Coronary artery (tissue), 2 donors: Measurements from ENCODE around the gene LMAN1.

Source experiments
- DNase-seq: peaks from one replicate; pipeline ENCODE4 v3.0.0-alpha.2; 2017; ENCODE audit warnings: low spot score
- H3K27ac ChIP-seq, 2 donors: fragments of 200-600 bp; sonication (generic); one replicate each; pipeline ENCODE4 v1.5.1; 2016 to 2019
- H3K4me3 ChIP-seq: fragments of 200-600 bp; sonication (generic); 2 replicates; pipeline ENCODE4 v1.5.1; 2016; ENCODE audit warnings: mild to moderate bottlenecking, moderate library complexity
- TF ChIP-seq, protein P1 (sequence below): fragments of 200-600 bp; sonication (generic); IDR thresholded peaks from one replicate; pipeline ENCODE4 v1.5.1; 2019; ENCODE audit warnings: antibody characterized with exemption

Gene LMAN1

DNA sequence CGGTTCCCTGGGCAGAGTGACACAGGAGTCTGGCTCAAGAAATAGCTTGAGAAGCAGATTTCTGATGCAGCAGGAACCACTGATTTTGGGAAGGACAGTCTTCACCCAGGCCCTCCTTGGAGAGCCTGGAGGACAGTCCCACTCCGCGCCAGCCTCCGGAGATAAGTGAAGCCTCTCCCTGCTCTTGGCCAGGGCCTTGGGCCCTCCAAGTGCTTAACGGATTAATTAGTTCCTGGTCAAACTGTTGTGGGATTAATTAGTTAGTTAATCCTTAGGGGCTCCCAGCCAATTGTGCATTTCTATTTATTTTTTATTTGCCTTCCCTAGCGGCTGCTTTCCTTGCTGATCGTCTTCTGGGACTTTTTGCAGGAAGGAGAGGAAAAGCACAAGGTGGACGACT, 60.2 kb downstream of the LMAN1 start:
- no peak for DNase-seq
- Histone ChIP-seq H3K27ac (no peak overlapping the region), H3K4me3 (no peak overlapping the region)
- TF ChIP-seq, protein P1, sequence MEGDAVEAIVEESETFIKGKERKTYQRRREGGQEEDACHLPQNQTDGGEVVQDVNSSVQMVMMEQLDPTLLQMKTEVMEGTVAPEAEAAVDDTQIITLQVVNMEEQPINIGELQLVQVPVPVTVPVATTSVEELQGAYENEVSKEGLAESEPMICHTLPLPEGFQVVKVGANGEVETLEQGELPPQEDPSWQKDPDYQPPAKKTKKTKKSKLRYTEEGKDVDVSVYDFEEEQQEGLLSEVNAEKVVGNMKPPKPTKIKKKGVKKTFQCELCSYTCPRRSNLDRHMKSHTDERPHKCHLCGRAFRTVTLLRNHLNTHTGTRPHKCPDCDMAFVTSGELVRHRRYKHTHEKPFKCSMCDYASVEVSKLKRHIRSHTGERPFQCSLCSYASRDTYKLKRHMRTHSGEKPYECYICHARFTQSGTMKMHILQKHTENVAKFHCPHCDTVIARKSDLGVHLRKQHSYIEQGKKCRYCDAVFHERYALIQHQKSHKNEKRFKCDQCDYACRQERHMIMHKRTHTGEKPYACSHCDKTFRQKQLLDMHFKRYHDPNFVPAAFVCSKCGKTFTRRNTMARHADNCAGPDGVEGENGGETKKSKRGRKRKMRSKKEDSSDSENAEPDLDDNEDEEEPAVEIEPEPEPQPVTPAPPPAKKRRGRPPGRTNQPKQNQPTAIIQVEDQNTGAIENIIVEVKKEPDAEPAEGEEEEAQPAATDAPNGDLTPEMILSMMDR, result no peak

DNA sequence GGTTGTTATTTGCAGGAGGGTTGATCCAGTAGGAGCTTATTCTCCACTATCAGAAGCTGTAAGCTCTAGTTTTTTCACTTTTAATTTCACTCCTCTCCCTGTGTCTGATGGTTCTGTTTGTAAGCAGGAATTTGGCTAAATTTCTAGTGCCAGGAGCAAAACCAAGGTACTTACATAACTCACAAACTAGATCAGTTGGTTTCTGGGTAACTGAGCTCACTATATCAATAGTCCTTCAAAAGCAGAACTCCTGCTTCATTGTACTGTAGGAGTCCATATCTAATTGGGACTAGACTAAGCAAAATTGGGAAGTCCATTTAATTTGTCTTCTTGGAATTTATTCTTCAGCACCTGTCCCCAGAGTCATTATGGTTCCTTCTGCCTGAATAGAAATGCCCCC, 65.7 kb downstream of the LMAN1 start:
- no peak for DNase-seq
- Histone ChIP-seq H3K4me3 (no peak overlapping the region), H3K27ac (no peak overlapping the region)
- TF ChIP-seq, protein P1, result no peak

DNA sequence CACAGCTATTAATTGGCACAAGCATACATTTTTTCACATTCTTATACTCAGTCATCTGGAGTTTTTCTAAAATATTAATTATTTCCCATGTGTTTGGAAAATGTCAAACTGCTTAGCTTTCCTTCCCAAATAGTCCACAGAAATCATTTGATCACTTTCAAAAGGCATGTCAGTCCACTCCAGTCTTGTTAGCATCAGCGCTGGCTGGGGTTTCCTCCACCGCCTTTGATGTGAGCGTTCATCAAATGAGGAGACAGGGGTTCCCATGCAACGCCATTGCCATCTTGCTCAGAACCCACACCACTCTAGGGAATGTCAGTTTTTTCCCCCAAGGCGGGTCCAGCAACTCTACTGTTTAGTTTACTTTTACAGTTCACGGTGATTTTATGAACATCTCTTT, 72.7 kb downstream of the LMAN1 start:
- Histone ChIP-seq H3K4me3 (no peak overlapping the region), H3K27ac (no peak overlapping the region)
- no peak for DNase-seq
- TF ChIP-seq, protein P1, result no peak

DNA sequence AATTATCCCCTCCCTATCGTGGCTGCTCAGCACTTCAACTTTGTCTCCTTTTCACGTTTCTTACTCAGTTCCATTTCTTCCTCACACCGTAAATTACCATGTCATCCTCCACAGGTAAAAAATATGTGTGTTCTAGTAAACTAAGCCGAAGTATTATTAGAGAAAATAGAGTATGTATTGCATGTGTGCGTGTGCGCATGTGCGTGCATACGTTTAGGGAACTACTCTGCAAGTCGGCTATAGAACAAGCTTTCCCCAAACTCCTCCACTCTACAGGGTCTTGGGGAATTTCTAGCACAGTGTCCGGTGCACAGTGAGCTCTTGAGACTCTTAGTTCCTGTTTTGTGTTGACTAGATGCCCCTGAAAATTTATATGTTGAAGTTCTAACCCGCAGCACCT, 76.7 kb downstream of the LMAN1 start:
- DNase-seq, result no peak
- no peak overlapping the region for H3K27ac ChIP-seq
- TF ChIP-seq, protein P1, result no peak
- H3K4me3 ChIP-seq, result no peak overlapping the region

DNA sequence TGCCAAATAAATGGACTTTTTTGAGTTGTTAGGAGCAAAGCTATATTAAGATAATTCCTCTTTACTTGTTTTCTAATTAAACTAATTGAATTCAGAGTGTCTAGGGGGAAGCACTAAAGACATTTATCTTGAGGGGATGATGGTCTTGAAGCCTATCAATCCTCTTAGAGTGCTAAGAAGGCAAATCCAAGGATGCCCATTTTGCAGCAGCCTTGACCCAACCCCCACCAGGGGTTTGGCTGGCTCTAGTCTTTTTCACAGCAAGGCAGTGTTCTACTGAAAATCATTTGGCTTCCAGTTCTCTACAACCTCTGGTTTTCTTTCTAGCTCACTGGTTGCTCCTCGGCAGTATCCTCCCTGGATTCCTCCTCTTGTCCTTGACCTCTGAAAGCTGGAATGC, 79.3 kb downstream of the LMAN1 start:
- TF ChIP-seq, protein P1, result no peak
- H3K4me3 ChIP-seq, result no peak overlapping the region
- DNase-seq, result no peak
- no peak overlapping the region for H3K27ac ChIP-seq

DNA sequence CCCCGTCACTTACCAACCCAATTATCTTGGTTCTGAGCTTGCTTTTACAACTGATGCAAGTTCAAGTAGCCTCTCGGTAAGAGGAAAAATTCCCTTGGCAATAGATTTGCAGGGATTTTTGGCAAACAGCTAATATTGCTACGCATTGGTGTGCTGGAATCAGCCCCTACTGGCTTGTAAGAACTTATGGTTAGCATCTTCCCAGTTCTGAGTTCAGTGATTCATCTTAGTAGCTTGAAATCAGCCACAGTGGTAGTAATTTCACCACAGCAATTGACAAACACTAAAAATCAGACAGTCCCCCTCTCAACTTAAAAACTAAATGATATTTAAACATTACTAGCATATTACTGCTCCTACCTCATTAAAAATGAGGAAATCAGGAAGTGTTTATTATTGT, 79.9 kb downstream of the LMAN1 start:
- DNase-seq, result no peak
- TF ChIP-seq, protein P1, result no peak
- Histone ChIP-seq H3K4me3 (no peak overlapping the region), H3K27ac (no peak overlapping the region)

DNA sequence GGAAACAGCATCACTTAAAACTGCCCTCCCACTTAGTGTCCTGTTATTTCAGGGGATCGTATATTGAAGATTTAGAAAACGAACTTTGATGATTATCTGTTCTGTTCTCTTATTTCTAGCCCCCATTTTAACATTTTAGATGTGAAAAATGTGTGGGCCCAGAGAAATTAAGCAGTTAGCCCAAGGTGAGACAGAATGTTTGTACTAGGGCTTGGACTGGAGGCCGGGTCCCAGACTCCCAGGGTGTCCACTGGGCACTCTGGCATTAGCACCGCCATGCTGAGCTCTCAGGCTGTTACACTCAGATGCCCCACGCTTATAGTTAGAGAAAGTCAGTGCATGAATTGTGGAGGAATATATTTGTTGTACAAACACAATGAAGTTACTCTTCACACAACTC, 80.3 kb downstream of the LMAN1 start:
- no peak overlapping the region for H3K4me3 ChIP-seq
- no peak overlapping the region for H3K27ac ChIP-seq
- TF ChIP-seq, protein P1, result no peak
- no peak for DNase-seq
